Stimulated activated CD4-positive, alpha-beta T cell treated with anti-CD3 and anti-CD28 coated beads, Interleukin-2, amount 100 ng/mL, for 4 hours (primary cell): ENCODE results near the gene ACOT11.

ENCODE experiments used
- DNase-seq: peaks from one replicate; pipeline ENCODE4 v3.0.0-alpha.2; 2020; ENCODE audit warnings: low read depth

Gene ACOT11

DNA sequence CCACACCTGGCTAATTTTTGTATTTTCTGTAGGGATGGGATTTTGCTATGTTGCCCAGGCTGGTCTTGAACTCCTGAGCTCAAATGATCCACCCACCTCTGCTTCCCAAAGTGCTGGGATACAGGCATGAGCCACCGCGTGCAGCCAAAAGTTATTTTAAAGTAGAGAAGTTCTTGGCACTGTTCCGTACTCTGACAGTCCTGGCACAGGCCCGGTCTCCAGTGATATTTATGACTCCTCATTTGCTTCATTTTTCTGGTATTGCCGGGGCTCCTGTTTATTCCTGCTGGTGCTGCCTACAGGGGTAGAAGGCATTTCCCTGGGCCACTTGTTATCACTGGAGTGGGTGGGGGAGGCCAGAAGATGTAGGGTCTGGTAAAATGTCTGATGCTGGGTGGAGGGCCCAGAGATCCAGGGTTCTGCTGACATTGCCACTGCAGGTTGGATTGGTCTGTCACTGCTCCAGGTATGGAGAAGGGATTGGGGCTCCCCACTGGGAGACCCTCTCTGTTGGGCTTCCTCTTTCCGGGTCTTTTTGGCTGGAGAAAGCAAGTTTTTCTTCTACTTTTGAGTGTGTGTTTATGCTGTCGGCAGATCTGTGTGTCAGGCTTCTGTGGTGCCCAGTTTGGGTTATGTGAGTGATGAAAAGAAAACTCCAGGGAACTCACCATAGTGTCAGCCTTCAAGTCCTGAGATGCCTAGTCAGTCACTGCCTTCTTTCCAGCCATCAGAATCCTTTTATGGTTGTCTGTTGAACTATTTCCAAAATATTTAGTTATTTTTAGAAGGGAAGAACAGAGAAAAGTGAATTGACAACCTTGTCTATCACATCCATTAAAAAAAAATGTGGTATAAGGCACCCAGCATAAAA is 98.0 kb downstream of the ACOT11 start:
- DNase-seq: no peak

DNA sequence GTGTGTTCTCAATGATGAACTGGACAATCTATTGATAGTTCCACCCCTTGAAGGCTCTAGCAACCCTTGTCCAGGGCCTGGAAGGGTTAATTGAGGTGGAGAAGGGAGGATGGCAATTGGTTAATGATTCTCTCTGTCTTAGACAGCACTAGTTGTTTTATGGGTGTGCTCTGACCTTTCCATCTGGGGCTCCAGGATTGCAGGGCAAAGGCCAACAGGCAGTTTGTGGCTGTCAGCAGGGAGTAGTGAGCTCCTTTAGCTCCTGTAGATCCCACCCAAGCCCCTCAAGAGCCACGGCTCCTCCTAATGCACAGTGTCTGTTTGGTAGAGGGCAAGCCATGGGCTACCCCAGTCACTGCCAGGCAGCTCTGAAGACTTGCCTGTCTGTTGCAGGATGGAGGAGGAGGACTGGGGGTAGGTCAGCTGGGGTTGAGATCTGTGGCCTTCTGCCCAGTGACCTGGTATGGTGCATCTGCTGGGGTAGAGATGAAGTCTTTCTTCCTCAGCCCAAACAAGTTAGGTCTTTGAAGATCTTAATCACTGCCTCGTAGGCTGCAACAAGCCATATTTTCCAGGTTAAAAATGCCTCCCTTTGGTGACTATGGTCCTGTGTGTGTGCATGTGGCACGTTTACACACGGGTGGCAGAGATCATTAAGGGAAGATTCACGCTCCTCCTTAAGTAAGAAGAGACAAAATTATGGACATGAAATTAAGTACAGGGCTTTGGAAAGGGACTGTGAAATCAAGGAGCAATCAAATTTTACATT is 101.3 kb downstream of the ACOT11 start:
- DNase-seq: no peak

DNA sequence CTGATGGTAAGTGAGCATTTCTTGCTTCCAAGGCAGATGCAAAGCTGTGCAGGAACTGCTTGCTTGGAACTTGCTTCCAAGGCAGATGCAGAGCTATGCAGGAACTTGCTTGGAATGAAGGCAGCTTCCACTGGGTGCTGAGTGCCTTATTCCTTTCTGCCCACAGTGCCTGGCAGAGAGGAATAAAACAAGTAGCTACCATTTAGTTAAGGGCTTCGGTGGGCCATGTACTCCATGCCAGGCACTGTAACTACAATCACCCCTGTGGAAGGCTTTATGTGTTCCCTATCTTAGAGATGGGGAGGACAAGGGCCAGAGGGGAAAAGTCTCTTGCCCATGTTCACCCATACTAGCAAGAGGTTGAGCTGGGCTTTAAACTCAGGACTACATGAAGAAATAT is 101.9 kb downstream of the ACOT11 start:
- no peak for DNase-seq

DNA sequence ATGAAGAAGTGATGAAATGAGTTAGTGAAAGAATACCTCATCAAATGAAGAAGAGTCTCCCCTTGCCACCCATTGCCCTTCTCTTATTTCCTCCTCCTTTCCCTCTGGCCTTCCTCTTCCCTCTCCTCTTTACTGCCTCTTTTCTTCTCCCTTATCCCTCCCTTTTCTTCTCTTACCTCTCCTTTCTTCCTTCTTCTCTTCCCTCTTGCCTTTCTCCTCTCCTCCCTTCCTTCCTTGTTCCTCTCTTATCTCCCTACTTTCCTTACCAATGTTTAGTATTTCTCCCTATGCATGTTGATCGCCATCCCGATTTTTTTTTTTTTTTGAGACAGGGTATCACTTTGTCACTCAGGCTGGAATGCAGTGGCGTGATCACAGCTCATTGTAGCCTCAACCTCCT is 102.4 kb downstream of the ACOT11 start:
- DNase-seq: no peak

DNA sequence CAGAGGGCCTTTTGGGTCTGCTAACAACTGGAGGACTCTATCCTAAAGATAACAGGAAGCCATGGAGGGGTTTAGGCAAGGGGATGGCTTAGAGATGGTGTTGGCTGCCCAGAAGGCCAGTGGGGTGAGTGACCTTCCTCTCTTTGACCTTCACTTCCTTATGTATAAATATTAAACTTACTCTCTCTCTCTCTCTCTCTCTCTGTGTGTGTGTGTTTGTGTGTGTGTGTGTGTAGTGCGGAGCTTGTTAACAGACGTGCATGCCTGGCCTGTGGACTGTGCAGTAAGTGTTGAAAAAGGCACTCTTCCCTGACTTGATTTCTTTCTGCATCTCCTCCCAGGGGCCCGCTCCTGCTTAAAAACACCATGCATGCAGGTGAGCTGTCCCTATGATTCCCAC is 103.6 kb downstream of the ACOT11 start:
- no peak for DNase-seq

DNA sequence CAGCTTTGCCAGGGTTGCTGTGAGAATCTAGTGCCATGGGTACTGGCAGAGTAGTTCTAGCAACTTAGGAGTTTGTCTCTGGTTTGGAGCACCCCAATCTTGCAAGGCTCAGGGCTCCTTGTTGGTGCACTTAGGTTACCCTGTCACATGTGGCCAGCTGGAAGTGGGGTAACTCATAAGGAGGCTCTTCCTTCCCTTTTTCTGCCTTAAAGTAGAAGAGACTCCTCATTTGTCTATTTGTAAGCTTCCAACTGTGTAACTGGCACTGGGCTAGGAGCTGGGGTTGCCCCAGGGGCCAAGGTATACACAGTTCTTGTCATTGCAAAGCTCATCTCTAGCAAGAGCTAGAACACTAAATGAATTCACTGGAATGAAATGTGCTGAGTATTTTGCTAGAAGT is 104.1 kb downstream of the ACOT11 start:
- no peak for DNase-seq

DNA sequence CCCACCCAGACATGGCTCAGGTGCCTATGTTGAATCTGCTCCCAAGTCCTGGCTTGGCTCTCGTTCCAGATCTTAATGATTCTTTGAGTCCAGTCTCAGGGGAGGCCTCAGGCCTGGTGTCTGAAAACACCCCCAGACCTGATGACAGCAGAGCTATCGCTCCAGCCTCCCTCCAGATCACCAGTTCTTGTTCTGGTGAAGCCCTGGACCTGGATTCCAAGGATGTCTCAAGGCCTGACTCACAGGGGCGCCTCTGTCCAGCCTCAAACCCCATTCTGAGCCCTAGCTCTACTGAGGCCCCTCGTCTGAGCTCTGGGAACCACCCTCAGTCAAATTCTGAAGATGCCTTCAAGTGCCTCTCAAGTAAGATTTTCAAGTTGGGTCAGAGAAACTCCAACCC is 105.0 kb downstream of the ACOT11 start:
- DNase-seq: no peak

DNA sequence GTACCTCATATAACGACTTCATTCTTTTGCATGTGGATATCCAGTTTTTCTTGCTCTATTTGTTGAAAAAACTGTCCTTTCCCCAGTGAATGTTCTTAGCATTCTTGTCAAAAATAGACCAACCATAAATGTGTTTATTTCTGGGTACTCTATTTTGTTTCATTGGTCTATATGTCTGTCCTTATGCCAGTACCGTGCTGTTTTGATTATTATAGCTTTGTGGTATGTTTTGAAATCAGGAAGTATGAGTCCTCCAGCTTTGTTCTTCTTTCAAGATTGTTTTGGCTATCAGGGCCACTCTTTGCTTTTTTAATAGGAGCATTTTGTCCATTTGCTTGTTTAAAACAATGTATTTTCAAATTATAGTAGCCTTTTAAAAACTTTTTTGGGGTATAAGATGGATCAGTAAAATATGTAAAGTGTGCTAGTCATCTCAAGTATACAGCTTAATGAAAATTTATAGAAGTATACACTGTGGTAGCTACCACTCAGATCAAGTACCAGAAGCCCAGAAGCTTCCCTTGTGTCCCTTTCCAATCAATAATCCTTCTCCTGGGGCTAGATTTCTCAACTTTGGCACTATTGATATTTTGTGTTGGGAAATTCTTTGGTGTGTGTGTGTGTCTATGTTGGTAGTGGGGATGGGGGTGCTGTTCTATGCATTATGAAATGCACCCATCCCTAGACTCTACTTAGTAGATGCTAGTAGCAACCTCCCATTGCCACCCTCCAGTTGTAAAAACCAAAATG is 110.3 kb downstream of the ACOT11 start:
- no peak for DNase-seq
